Astrocyte of the spinal cord (primary cell): ENCODE measurements around the gene ZNF532.

Experiments used
- DNase-seq: peaks from one replicate; pipeline ENCODE4 v3.0.0; 2011; ENCODE audit warnings: low read depth, low spot score
- H3K4me3 ChIP-seq: 2 replicates; pipeline ENCODE4 v1.5.1; 2011; ENCODE audit warnings: low read depth, mild to moderate bottlenecking, low read length, moderate library complexity
- CTCF ChIP-seq: IDR thresholded peaks from 2 replicates; pipeline ENCODE4 v1.5.1; 2012; ENCODE audit warnings: low read depth, mild to moderate bottlenecking, low read length, inconsistent platforms
- in situ Hi-C: cut with HindIII; loops from 2 replicates; pipeline ENCODE4 v1.10.0; 2017; ENCODE audit warnings: low sequenced_read_pairs

ZNF532 gene

GRCh38 chr18:58941426-58942099 is 76.9 kb downstream of the ZNF532 start:
- in situ Hi-C loops, result no loop called here
- no peak for DNase-seq
- H3K4me3 ChIP-seq, result no peak overlapping the region
- TF ChIP-seq CTCF, result no peak

GRCh38 chr18:58943896-58944295 is 79.2 kb downstream of the ZNF532 start:
- no peak for DNase-seq
- in situ Hi-C loops, result no loop called here
- TF ChIP-seq CTCF, result no peak
- no peak overlapping the region for H3K4me3 ChIP-seq

GRCh38 chr18:58947136-58947732 is 82.6 kb downstream of the ZNF532 start:
- no peak for TF ChIP-seq CTCF
- in situ Hi-C loops, result no loop called here

GRCh38 chr18:58949031-58949430 is 84.4 kb downstream of the ZNF532 start:
- TF ChIP-seq CTCF, result no peak
- DNase-seq, result no peak
- no peak overlapping the region for H3K4me3 ChIP-seq
- in situ Hi-C loops, result no loop called here

More at GRCh38 chr18:58947136-58947732, 82.6 kb downstream of the ZNF532 start:
- no peak overlapping the region for H3K4me3 ChIP-seq
- DNase-seq, result no peak

- no peak overlapping the region for H3K4me3 ChIP-seq
- DNase-seq, result no peak
- in situ Hi-C loops, result no loop called here
- TF ChIP-seq CTCF, result no peak
These were observed 87.5 kb downstream of the ZNF532 start for GRCh38 chr18:58951986-58952702.

- no peak for TF ChIP-seq CTCF
- in situ Hi-C loops, result no loop called here
- H3K4me3 ChIP-seq, result no peak overlapping the region
- DNase-seq, result no peak
These were observed 88.2 kb downstream of the ZNF532 start for GRCh38 chr18:58952858-58953257.
